ENCODE results near the gene ARID5B.

Gene ARID5B

DNA sequence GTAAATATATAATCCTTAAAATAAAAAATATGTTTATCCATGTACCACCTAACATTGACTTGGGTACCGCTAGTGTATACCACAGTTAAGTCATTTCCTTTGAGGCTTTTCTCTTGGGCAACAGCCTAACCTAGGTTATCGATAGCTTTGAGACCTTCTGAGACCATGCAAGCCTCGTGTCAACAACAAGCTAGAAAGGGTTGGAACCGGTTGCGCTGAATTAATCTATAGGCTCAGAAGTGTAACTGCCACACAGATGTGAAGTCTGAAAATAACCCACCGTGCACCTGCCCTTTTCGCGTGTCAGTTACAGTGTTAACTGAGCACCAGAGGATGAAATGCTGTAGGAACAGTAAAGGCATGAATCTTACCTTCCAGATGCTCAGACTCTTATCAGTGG lies 59.8 kb downstream of the ARID5B start:
- no peak overlapping the region for H3K4me3 ChIP-seq (ENCODE audit: insufficient read length, low read depth)
- no peak for TF ChIP-seq ZNF274 (IDR thresholded peaks at IDR 0.05; ENCODE audit: low read depth, low read length)
- TF ChIP-seq YY1 (IDR thresholded peaks at IDR 0.05; ENCODE audit: insufficient read depth, insufficient read length): no peak
- no peak for TF ChIP-seq SUZ12 (IDR thresholded peaks at IDR 0.05; ENCODE audit: extremely low read depth, insufficient read depth, insufficient read length)

DNA sequence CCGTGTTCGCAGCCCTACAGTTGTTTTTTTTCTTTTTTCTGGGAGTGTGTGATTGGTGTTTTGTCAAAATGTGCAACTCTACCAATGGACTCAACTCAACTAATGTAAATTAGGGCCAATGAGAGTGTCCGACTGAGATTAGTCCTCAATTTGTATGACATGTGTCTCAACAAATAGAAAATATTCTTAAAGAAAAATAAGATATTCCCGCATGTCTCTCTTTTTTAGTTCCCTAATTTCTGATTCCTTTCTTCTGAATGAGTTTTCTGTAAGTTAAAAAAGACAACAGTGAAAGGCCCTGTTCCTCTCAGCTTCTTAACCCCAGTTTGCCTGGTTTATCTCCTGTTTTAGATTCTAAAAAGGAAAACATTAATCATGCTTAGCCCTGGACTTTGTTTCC lies 61.5 kb downstream of the ARID5B start:
- no peaks in the 10 kb centered on the region for H3K27me3 ChIP-seq (ENCODE audit: insufficient read depth, insufficient read length)
- DNase-seq (ENCODE audit: low read depth, low spot score): no peak
- no peaks in the 10 kb centered on the region for H3K9me3 ChIP-seq (ENCODE audit: insufficient read depth, low read length)
- no peak for TF ChIP-seq ZNF274 (IDR thresholded peaks at IDR 0.05; ENCODE audit: low read depth, low read length)
- no peak for TF ChIP-seq SUZ12 (IDR thresholded peaks at IDR 0.05; ENCODE audit: extremely low read depth, insufficient read depth, insufficient read length)
- TF ChIP-seq YY1 (IDR thresholded peaks at IDR 0.05; ENCODE audit: insufficient read depth, insufficient read length): no peak
- H3K4me3 ChIP-seq (ENCODE audit: insufficient read length, low read depth): no peak overlapping the region
- H3K36me3 ChIP-seq (ENCODE audit: insufficient read depth, insufficient read length, low read length): no peaks in the 10 kb centered on the region
- no peaks in the 10 kb centered on the region for H3K4me1 ChIP-seq (ENCODE audit: insufficient read depth, insufficient read length)
- no peak overlapping the region for H3K9ac ChIP-seq (ENCODE audit: insufficient read length, low read depth)

More for the DNA sequence above, 59.8 kb downstream of the ARID5B start:
- no peaks in the 10 kb centered on the region for H3K9me3 ChIP-seq (ENCODE audit: insufficient read depth, low read length)
- H3K9ac ChIP-seq (ENCODE audit: insufficient read length, low read depth): no peak overlapping the region
- H3K36me3 ChIP-seq (ENCODE audit: insufficient read depth, insufficient read length, low read length): no peaks in the 10 kb centered on the region
- no peaks in the 10 kb centered on the region for H3K4me1 ChIP-seq (ENCODE audit: insufficient read depth, insufficient read length)
- no peaks in the 10 kb centered on the region for H3K27me3 ChIP-seq (ENCODE audit: insufficient read depth, insufficient read length)
- DNase-seq (ENCODE audit: low read depth, low spot score): no peak

DNA sequence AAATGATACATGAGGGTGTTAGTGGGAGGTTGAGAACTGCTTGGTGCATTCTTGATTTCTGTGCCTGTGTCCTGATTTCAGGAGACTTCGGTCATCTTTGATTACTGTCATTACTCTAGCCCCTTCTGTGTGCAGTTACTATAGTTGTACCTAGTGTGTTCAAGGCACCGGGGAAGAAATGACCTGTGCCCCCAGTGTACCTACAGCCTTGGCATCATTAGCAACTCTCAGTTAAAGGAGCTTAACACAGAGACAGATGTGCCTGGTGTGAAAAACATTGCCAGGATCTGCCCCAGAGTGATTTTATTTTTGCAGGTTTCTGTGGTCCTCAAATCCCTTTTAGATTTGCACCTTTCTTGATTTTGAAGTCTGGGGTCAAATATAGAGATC lies 62.2 kb downstream of the ARID5B start:
- Histone ChIP-seq H3K4me1 (ENCODE audit: insufficient read depth, insufficient read length) (no peaks in the 10 kb centered on the region), H3K9ac (ENCODE audit: insufficient read length, low read depth) (no peak overlapping the region), H3K36me3 (ENCODE audit: insufficient read depth, insufficient read length, low read length) (no peaks in the 10 kb centered on the region), H3K4me3 (ENCODE audit: insufficient read length, low read depth) (no peak overlapping the region), H3K9me3 (ENCODE audit: insufficient read depth, low read length) (no peaks in the 10 kb centered on the region), H3K27me3 (ENCODE audit: insufficient read depth, insufficient read length) (no peaks in the 10 kb centered on the region)
- TF ChIP-seq SUZ12 (IDR thresholded peaks at IDR 0.05; ENCODE audit: extremely low read depth, insufficient read depth, insufficient read length): no peak
- TF ChIP-seq ZNF274 (IDR thresholded peaks at IDR 0.05; ENCODE audit: low read depth, low read length): no peak
- TF ChIP-seq YY1 (IDR thresholded peaks at IDR 0.05; ENCODE audit: insufficient read depth, insufficient read length): no peak
- DNase-seq (ENCODE audit: low read depth, low spot score): no peak

DNA sequence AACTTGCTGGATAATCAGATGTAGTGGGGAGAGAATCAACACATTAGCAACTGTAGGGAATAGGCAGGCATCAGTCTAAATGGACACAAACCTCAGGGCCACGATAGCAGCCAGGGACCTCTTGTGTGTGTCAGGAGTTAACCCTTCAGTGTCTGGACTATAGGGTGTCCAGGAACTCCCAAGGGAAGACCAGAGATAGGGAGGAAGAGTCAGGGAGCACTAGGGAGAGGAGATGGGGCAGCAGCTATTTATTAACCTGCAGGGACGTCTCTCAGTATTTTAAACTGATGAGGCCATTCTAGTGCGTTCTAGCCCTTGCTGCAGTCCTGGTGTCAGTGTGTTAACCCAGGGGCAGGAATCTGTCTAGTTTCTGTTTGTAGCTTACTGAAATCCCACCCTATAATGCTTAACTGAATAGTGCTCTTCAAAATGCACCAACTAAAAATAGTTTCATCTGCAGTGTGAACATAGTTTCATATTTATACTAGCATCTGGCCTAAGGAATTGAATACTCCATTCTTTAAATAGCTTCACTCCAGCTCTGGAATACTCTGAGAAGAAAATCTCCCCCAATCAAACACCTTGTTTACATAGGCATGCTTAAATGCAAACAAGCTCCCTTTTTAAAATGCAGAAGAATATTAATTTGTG lies 62.7 kb downstream of the ARID5B start:
- Histone ChIP-seq H3K9me3 (ENCODE audit: insufficient read depth, low read length) (no peaks in the 10 kb centered on the region), H3K27me3 (ENCODE audit: insufficient read depth, insufficient read length) (no peaks in the 10 kb centered on the region), H3K9ac (ENCODE audit: insufficient read length, low read depth) (no peak overlapping the region), H3K4me1 (ENCODE audit: insufficient read depth, insufficient read length) (no peaks in the 10 kb centered on the region), H3K36me3 (ENCODE audit: insufficient read depth, insufficient read length, low read length) (no peaks in the 10 kb centered on the region), H3K4me3 (ENCODE audit: insufficient read length, low read depth) (no peak overlapping the region)
- DNase-seq (ENCODE audit: low read depth, low spot score): no peak
- no peak for TF ChIP-seq ZNF274 (IDR thresholded peaks at IDR 0.05; ENCODE audit: low read depth, low read length)
- no peak for TF ChIP-seq YY1 (IDR thresholded peaks at IDR 0.05; ENCODE audit: insufficient read depth, insufficient read length)
- TF ChIP-seq SUZ12 (IDR thresholded peaks at IDR 0.05; ENCODE audit: extremely low read depth, insufficient read depth, insufficient read length): no peak

DNA sequence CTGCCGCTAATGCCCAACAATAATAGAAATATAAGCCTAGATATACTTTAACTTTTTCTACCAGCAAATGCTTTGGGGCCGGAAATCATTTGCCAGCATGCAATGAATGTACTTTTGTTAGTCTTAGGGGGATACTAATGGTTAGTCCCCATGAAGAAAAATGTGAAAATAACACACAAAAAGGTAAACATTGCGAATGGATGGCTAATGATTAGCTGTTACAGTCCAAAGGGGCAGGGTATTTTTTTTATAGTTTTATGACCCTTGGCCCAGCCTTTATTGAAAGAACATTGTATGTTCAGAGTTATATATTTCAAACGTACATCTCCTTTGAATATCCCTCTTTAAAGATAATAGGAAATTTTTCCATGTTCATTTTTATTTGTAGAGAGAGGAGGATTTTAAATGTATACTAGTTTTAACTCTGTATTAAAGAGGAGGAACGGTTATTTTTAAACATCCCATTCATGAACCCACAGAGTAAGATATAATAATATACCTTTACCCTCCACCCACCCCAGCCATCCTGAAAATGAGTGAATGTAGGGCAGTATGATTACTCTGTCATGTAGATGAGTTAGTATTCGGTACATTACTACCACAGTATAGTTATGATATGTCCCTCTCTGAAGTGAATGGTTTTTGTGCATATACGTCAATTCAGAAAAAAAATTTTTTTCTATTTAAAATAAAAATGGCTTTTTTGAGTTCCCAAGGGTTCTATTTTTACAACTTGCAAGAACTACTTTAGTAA lies 63.6 kb downstream of the ARID5B start:
- no peak overlapping the region for H3K9ac ChIP-seq (ENCODE audit: insufficient read length, low read depth)
- no peak overlapping the region for H3K4me3 ChIP-seq (ENCODE audit: insufficient read length, low read depth)
- no peaks in the 10 kb centered on the region for H3K9me3 ChIP-seq (ENCODE audit: insufficient read depth, low read length)
- no peaks in the 10 kb centered on the region for H3K4me1 ChIP-seq (ENCODE audit: insufficient read depth, insufficient read length)
- H3K27me3 ChIP-seq (ENCODE audit: insufficient read depth, insufficient read length): no peaks in the 10 kb centered on the region
- no peaks in the 10 kb centered on the region for H3K36me3 ChIP-seq (ENCODE audit: insufficient read depth, insufficient read length, low read length)
- no peak for TF ChIP-seq ZNF274 (IDR thresholded peaks at IDR 0.05; ENCODE audit: low read depth, low read length)
- no peak for TF ChIP-seq SUZ12 (IDR thresholded peaks at IDR 0.05; ENCODE audit: extremely low read depth, insufficient read depth, insufficient read length)
- no peak for TF ChIP-seq YY1 (IDR thresholded peaks at IDR 0.05; ENCODE audit: insufficient read depth, insufficient read length)
- no peak for DNase-seq (ENCODE audit: low read depth, low spot score)

DNA sequence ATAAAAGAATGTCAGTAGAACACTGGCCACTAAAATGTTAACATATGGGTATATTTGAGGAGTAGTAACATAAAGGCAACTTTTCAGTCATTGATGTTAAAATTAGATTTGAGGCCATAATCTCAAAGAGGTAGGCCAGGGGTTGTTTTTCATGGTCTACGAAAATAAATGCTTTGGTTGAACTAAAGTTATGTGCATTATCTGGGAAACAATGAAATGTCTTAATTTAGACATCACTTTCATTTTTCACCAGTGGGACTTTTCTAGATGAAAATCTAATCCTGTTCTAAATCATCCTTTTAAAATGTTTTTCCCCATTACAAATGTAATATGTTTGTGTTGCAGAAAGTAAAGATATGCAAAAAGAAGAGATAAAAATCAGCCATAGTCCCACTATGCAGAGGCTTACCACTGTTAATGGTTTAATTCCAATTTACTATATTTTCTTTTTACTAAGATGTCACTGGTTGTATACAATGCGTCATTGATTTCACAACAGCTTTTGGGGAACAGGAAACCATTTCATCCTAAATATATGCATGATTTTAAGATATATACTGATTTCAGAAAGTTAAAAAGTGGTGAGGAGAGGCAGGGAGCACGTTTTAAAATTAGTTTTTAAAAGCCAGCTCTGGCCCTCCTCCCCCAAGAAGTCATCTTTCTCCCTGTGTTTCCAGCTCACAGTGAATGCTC lies 64.3 kb downstream of the ARID5B start:
- Histone ChIP-seq H3K4me3 (ENCODE audit: insufficient read length, low read depth) (no peak overlapping the region), H3K27me3 (ENCODE audit: insufficient read depth, insufficient read length) (no peaks in the 10 kb centered on the region), H3K9me3 (ENCODE audit: insufficient read depth, low read length) (no peaks in the 10 kb centered on the region), H3K4me1 (ENCODE audit: insufficient read depth, insufficient read length) (no peaks in the 10 kb centered on the region), H3K36me3 (ENCODE audit: insufficient read depth, insufficient read length, low read length) (no peaks in the 10 kb centered on the region), H3K9ac (ENCODE audit: insufficient read length, low read depth) (no peak overlapping the region)
- TF ChIP-seq SUZ12 (IDR thresholded peaks at IDR 0.05; ENCODE audit: extremely low read depth, insufficient read depth, insufficient read length) (no peak), YY1 (IDR thresholded peaks at IDR 0.05; ENCODE audit: insufficient read depth, insufficient read length) (no peak), ZNF274 (IDR thresholded peaks at IDR 0.05; ENCODE audit: low read depth, low read length) (no peak)
- no peak for DNase-seq (ENCODE audit: low read depth, low spot score)

DNA sequence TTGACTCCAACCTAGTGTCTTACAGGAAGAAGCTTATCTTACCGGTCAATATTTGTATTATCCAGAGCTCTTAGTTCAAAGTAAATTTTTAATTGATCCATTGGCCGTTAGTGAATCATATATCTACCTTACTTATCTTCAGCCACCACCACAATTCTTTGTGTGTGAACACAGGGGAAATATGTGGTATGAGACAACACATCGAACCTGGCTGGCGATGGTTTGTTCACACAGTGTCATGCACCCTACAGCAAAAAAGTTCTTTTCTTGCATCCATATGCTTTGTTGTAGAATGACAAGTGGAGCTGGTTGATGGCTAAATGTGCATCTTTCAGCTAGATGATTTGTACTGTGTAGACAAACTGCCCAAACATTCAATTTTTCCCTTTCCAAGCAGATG lies 65.8 kb downstream of the ARID5B start:
- Histone ChIP-seq H3K4me3 (ENCODE audit: insufficient read length, low read depth) (no peak overlapping the region), H3K9me3 (ENCODE audit: insufficient read depth, low read length) (no peaks in the 10 kb centered on the region), H3K4me1 (ENCODE audit: insufficient read depth, insufficient read length) (no peaks in the 10 kb centered on the region), H3K36me3 (ENCODE audit: insufficient read depth, insufficient read length, low read length) (no peaks in the 10 kb centered on the region), H3K27me3 (ENCODE audit: insufficient read depth, insufficient read length) (no peaks in the 10 kb centered on the region), H3K9ac (ENCODE audit: insufficient read length, low read depth) (no peak overlapping the region)
- no peak for TF ChIP-seq ZNF274 (IDR thresholded peaks at IDR 0.05; ENCODE audit: low read depth, low read length)
- no peak for TF ChIP-seq YY1 (IDR thresholded peaks at IDR 0.05; ENCODE audit: insufficient read depth, insufficient read length)
- no peak for TF ChIP-seq SUZ12 (IDR thresholded peaks at IDR 0.05; ENCODE audit: extremely low read depth, insufficient read depth, insufficient read length)
- no peak for DNase-seq (ENCODE audit: low read depth, low spot score)

All from NT2/D1 (cell line).